ENCODE results near the gene PIN1. TPM values are rescaled to one million over a fixed set of nuclear protein-coding genes. Genes with fewer than 3 reads are reported as not detected.
A peak's percentile ranks its signal among the peaks of the same experiment; 100 is the strongest.

PIN1 gene
- total and polyA plus RNA-seq, 2 of the 13 experiments (the other 11 are each of a cell fraction or from before 2014, with no cell fraction given), result 31.9 to 72.0 TPM

- TF ChIP-seq CEBPZ (IDR thresholded peaks at IDR 0.05; ENCODE audit: low read length), result no peak
- TF ChIP-seq ETV5 (CRISPR knock-in tag; IDR thresholded peaks at IDR 0.05; ENCODE audit: borderline replicate concordance), result peak; percentile 66; the same call in 1 of the 2 replicates
- TF ChIP-seq SALL1 (CRISPR knock-in tag; IDR thresholded peaks at IDR 0.05), result peak; percentile 68
- TF ChIP-seq ARNTL (CRISPR knock-in tag; IDR thresholded peaks at IDR 0.05), result 0 out of 2 replicates have a peak, but pooled peaks have one; percentile 25
- TF ChIP-seq ZNF652 (CRISPR knock-in tag; IDR thresholded peaks at IDR 0.05; ENCODE audit: borderline replicate concordance, low read depth), result no peak
- no peak for TF ChIP-seq HMGXB4 (CRISPR knock-in tag; IDR thresholded peaks at IDR 0.05; ENCODE audit: borderline replicate concordance in 1 of 2, low read depth in 1 of 2)
- TF ChIP-seq DR1 (CRISPR knock-in tag; IDR thresholded peaks at IDR 0.05), result no peak
- TF ChIP-seq RARA (CRISPR knock-in tag; IDR thresholded peaks at IDR 0.05), result 0 out of 2 replicates have a peak, but pooled peaks have one; percentile 24
- 0 out of 2 replicates have a peak, but pooled peaks have one; percentile 40 for TF ChIP-seq SAP130 (CRISPR knock-in tag; IDR thresholded peaks at IDR 0.05; ENCODE audit: low read depth)
- TF ChIP-seq HDAC1 (CRISPR knock-in tag; IDR thresholded peaks at IDR 0.05), result peak; percentile 50; the same call in 1 of the 2 replicates
- TF ChIP-seq KDM2A (CRISPR knock-in tag; IDR thresholded peaks at IDR 0.05; ENCODE audit: borderline replicate concordance, low read depth), result no peak
- no peak for TF ChIP-seq MXI1 (IDR thresholded peaks at IDR 0.05; ENCODE audit: borderline replicate concordance, low read depth, low read length)
- TF ChIP-seq ZNF18 (CRISPR knock-in tag; IDR thresholded peaks at IDR 0.05; ENCODE audit: insufficient replicate concordance), result no peak
- no peak for TF ChIP-seq SOX13 (IDR thresholded peaks at IDR 0.05)
- TF ChIP-seq SOX13 (CRISPR knock-in tag; conservative IDR thresholded peaks at IDR 0.05 in 1 of 2, IDR thresholded peaks at IDR 0.05 in 1 of 2), result peak in 1 of 2 experiments; percentile 30; a peak in 1 of 4 replicates
- TF ChIP-seq EP300 (IDR thresholded peaks at IDR 0.05; ENCODE audit: low read depth in 2 of 2, low read length in 2 of 2), result 0 out of 4 replicates have a peak, but pooled peaks of 1 of the 2 experiments have one; percentile 21
- TF ChIP-seq EP300 (CRISPR knock-in tag; IDR thresholded peaks at IDR 0.05; ENCODE audit: borderline replicate concordance), result no peak
- TF ChIP-seq ZNF782 (CRISPR knock-in tag; IDR thresholded peaks at IDR 0.05; ENCODE audit: borderline replicate concordance), result peak; percentile 37; the same call in 1 of the 2 replicates
- no peak for TF ChIP-seq RNF219 (CRISPR knock-in tag; IDR thresholded peaks at IDR 0.05)
- TF ChIP-seq ETV6 (CRISPR knock-in tag; conservative IDR thresholded peaks at IDR 0.05), result no peak
These were observed 36.7 kb downstream of the PIN1 start (continued) for GRCh38 chr19:9871626-9872338.
